ENCODE data around the gene ZNF548.

The ZNF548 gene

DNA sequence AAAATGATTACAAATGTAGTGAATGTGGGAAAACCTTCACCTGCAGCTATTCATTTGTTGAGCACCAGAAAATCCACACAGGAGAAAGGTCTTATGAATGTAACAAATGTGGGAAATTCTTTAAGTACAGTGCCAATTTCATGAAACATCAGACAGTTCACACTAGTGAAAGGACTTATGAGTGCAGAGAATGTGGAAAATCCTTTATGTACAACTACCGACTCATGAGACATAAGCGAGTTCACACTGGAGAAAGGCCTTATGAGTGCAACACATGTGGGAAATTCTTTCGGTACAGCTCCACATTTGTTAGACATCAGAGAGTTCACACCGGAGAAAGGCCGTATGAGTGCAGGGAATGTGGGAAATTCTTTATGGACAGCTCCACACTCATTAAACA, 9.2 kb downstream of the ZNF548 start:
- no peak for DNase-seq (ENCODE audit: low read depth)

DNA sequence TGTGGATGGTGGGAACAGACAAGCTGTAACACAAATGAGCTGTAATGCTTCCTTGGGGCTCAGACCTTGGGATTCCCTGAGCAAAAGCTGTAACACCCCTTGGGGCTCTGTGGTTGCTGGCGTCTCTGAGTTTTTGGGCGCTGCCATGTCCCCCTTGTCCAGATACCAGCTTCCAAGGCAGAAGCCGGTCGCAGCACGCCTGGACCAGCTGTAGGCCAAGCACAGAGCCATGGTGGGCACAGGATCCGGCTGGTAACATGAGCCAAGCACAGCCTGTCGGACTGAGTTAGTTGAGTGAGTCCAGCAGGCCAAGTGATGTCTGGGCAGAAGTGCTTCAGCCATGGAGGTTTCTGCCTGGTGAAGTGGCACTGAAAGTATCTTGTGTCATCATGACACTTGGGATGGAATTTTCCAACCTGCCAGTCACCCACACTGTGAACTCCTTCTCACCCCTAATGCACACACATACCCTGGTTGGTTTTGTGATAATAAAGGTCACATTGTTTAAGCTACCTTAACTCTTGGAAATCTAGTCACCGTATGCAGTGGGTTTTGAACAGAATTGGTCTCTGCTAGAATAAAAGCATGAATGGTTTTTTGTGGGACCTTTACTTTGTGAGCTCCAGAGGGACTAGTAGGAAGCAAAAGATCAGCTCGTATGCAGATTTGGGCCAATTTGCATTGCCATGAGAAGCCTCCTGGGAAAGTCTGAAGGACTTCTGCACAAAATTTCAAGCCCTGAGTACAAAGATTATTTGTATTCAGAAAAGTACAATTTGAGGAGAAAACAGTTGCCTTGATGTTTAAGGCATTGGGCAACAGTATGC, 14.3 kb downstream of the ZNF548 start:
- no peak for DNase-seq (ENCODE audit: low read depth)

DNA sequence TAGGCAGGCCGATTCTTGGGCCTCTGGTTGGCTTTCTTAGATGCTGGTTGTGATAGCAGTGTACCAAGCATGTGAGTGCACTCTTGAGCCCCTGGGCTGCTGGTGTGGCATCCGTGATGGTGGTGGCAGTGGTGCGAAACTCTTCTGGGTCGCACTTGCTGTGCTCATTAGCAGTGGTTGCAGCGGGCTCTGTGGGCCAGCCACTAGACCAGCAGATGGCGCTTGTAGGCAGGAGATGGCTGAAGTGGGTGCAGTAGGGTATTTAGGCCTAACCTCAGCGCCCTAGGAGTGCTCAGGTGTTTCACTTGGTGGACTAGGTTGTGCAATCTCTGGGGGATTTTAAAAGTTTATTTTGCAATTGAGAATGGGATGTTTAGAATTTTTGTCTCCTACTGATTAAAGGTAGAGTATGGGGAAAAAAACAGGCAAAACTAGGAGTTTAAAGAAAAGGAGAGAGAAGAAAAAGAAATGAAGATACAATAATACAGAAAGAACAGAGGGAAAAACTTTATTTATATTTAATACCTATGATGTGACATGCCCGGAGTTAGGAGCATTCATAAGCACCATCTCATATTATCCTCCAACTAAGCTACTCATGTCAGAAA, 17.0 kb downstream of the ZNF548 start:
- peak; percentile 47 for DNase-seq (ENCODE audit: low read depth)

DNA sequence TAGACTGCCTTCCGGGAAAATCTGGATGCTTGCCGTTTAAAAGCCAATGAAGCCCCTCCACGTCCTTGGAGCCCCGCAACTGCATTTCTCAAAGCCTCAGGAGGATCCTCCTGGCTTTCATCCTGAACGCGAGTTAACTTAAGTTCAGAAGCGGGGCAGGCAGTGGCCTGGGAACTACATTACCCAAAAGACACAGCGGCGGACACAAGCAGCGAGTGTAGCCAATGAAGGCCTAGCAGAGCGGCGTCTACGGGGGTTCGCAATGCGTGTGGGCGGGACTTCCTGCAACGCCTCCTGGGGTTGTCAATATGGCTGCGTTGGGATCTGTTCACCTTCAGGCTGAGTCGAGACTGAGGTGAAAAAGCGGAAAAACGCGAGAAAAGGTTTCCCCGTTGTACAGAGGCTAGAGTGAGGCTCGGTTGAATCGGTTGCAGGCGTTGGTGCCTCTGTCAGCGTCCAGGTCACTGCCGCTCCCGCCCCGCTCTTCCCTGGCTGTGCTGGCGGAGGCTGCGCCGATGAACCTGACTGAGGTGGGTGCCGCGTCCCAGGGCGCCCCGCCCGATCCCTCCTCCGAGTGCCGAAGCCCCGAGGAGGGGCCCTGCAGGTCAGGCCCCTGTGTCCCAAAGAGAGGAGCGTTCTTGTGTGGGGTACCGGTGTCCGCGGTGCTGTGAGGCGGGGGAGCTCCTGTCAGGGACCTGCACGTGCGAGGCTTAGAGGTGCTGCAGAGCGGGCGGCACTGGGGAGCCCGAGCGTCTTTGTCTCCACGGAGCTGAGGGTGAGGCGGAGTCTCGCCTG, 21.4 kb downstream of the ZNF548 start, which contains the start of gene ZNF17:
ZNF17 (plus strand) TSS at position 285 of the 795 bp plus-strand sequence. CDS start 2,455 bp downstream, outside the sequence.
- DNase-seq (ENCODE audit: low read depth): peak; percentile 80

DNA sequence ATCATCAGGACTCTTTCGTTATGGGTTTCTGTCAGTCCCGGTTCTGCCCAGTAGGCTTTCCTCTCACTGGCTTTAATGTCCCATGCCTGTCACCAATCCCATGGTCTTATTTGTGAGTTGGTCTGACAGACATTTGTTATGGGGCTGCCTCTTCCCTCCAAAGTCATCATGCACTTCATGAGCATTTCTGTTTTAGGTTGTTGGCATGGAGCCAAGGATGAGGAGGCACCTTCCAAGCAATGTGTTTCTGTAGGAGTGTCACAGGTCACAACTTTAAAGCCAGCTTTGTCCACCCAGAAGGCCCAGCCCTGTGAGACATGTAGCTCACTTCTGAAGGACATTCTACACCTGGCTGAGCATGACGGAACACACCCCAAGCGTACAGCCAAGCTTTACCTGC, 29.8 kb downstream of the ZNF548 start:
- no peak for DNase-seq (ENCODE audit: low read depth)

DNA sequence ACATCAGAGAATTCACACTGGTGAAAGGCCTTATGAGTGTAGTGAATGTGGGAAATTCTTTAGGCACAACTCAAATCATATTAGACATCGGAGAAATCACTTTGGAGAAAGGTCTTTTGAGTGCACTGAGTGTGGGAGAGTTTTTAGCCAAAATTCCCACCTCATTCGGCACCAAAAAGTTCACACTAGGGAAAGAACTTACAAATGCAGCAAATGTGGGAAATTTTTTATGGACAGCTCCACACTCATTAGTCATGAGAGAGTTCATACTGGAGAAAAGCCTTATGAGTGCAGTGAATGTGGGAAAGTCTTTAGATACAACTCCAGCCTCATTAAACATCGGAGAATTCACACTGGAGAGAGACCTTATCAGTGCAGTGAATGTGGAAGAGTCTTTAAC, 31.4 kb downstream of the ZNF548 start:
- no peak for DNase-seq (ENCODE audit: low read depth)

DNA sequence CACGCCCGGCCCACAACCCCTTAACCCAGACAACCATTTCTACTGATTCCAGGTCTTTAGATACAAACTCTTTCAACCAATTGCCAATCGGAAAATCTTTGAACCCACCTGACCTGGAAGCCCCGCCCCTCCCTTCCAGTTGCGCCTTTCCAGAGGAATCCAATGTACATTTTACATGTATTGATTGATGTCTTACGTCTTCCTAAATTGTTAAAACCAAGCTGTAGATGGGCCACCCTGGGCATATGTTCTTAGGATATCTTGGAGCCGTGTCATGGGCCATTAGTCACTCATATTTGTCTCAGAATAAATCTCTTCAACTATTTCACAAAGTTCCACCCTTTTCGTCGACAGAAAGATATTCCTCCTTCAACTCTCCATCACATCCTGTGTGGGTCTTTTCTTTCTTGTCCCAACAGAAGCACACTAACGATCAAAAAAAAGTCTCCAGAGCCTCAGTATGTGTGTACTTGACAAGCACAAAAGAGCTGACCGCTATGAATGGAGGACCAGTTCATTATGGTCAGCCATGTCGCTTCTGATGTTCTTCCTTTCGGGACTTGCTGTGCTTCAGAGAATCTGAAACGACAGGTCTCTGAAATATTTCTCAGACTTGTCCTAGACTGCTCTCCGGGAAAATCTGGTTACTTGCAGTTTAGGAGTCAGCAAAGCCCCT, 44.9 kb downstream of the ZNF548 start:
- DNase-seq (ENCODE audit: low read depth): no peak

DNA sequence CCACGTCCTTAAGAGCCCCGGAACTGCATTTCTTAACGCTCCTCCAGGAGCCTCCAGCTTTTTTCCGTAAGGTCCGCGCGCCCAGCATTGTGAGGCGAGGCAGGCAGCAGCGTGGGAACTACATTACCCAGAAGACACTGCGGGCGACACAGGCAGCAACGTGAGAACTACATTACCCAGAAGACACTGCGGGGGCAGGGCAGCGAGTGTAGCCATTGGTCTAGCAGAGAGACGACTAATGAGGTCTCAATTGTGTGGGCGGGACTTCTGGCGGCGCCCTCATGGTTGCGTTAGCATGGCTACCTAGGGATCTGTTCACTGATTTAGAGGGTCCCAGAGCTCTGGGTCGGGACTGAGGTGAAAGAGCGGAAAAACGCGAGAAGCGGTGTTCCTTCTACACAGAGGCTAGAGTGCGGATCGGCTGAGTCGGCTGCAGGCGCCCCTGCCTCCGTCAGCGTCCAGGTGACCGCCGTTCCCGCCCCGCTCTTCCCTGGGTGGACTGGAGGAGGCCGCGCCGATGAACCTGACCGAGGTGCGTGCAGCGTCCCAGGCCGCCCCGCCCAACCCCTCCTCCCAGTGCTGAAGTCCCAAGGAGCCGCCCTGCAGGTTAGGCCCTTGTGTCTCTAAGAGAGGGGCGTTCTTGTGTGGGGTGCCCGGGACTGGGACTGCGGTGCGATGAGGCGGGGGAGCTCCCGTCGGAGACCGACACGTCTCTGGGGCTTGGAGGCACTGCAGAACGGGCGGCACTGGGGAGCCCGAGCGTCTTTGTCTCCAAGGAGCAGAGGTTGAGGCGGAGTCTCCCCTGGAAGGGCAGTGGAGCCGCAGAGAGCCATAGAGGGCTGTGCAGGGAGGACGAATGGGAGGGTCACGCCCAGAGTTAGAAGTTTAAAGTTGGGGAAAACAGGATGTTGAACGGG, 45.7 kb downstream of the ZNF548 start, which contains the start of gene ZNF749:
ZNF749 (plus strand) TSS at position 264 of the 917 bp plus-strand sequence; CDS start at position 518, 254 bp downstream.
- peak; percentile 87 for DNase-seq (ENCODE audit: low read depth)

DNA sequence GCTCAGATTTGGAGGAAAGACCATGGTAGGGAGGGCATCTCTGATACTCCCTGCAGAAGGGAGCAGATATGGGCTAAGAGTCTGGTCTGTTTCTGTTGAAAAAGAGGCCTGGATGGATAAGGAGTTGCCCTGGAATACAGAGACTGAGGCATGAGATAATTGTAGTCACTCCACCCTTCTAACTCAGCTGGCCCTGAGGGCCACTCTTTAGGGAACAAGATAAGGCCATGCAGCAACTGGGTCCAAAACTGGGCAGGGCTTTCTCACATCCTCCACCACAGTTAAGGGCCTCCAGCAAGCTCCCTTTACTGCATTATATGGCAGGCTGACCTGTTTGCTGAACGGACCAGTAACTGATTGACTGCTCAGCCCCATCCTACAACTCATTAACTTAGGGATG, 46.8 kb downstream of the ZNF548 start:
- DNase-seq (ENCODE audit: low read depth): no peak

DNA sequence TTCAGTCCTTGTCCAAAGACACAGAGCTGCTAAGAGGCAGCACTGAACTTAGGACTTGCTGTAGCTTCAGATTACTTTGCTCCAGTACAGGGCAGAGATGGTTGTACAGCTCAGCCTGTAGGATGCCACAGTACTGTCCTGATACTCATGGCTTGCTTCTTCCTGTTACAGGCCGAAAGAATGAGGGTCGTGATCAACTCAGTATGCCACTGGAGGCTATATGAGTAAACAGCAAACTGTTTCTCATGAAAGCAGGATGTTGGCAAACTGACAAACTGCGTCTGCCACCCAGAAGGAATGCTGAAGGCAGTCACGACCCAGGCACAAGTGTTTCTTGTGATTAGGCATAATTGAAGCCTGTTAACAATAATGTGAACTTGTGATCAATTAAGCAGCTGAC, 48.3 kb downstream of the ZNF548 start:
- DNase-seq (ENCODE audit: low read depth): no peak

DNA sequence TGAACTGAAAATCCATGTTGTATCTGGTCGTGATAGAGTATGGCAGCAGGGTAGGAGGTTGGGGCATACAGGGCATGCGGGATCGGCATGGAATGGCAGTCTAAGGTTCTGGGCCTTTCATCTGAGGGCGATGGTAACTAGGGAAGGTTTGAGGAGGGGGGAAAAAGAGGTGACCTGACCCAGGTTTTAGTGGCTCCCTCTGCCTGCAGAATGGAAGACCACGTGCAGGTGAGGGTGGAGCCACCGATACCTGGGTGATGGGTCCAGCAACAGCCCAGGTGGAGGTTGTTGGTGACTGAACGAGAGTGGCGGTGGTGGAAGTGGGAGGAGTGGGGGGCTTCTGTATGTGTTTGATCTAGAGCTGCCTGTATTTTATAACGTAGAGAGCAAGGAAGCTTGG, 49.3 kb downstream of the ZNF548 start:
- no peak for DNase-seq (ENCODE audit: low read depth)

DNA sequence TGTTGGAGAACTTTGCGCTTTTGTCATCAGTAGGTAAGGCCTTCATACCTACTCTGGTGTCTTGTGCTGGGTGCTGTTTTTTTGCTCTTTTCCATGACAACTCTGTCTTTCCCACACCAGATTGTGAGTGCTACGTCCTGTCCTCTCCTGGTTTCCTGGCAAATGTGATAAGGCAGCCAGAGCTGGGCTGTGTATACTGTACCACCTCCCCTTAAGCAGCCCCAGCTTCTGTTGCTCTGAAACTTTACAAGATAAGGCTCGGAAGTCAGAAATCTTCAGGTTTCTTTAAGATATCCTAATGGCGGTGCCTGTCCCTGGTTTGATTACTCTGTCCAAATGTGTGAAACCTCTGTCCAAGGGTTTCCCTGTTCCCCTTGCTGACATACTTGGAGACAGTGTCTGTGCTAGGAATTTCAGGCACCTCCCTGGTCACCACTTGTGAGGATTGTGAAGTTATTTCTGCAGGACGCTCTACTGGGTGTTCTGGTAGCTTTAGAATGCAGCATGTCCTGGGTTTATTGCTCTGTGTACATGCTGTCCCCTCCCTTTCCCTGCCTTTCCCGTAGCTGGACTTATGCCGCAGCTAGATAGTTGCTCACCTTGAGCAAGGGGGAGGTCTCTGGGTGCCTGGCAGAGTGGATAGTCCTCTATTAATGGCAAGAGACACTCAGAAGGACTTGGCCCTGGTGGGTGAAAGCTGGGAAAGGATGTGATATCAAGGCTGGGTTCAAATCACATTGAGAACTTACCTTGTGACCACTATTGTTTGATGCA, 52.5 kb downstream of the ZNF548 start:
- no peak for DNase-seq (ENCODE audit: low read depth)

DNA sequence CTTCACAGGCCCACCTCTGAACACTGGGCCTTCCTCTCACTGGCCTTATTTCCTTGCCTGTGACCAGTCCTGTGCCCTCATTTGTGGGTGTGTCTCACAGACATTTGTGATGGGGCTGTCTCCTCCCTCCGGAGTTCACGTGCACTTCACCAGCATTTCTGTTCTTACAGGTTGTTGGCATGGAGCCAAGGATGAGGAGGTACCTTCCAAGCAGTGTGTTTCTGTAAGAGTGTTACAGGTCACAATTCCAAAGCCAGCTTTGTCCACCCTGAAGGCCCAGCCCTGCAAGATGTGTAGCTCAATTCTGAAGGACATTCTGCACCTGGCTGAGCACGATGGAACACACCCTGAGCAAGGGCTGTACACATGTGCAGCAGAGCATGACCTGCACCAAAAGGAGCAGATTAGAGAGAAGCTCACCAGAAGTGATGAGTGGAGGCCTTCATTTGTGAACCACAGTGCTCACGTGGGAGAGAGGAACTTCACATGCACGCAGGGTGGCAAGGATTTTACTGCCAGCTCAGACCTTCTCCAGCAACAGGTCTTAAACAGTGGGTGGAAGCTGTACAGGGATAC, 53.6 kb downstream of the ZNF548 start:
- DNase-seq (ENCODE audit: low read depth): no peak

DNA sequence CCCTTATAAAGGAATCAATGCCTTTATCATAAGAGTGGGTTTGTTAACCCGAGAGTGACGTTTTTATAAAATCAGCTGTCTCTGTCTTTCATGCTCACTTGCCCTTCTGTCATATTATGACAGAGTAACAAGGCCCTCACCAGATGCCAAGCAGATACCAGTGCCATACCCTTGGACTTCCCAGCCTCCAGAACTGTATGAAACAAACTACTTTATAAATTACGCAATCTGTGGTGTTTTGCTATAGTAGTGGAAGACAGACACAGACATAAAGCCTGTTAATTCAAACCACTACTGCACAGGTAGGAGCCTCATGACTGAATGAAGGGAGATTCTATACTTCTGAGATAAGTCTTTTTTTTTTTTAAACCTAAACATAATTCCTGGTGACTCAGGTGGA, 62.7 kb downstream of the ZNF548 start:
- no peak for DNase-seq (ENCODE audit: low read depth)

Data from stimulated activated CD8-positive, alpha-beta memory T cell treated with anti-CD3 and anti-CD28 coated beads, Interleukin-12 subunit alpha, Interleukin-12 subunit beta, amount 100 ng/mL, for 4 hours (primary cell).